GM12878 (cell line): ENCODE results near the gene ASB2. TPM values are rescaled to one million over a fixed set of nuclear protein-coding genes. Genes with fewer than 3 reads are reported as not detected.

Experiments used
- ATAC-seq: fragments of 200-7000 bp; cut with Tn5 transposase; 3 replicates; pipeline ENCODE4 v1.9.1; 2020; ENCODE audit warnings: mild to moderate bottlenecking, moderate library complexity
- BruUV-seq: library from RNA; stranded (reverse); fragments of 400-500 nt; replicated peaks from 2 replicates; lab custom pipeline; 2021; lab: Mats Ljungman, UMichigan
- CTCF ChIA-PET: fragments of 300-600 bp; sonication (Branson Sonifier 250); formaldehyde crosslinking; extraction: SDS; loops from one replicate; lab custom pipeline; 2021; ENCODE audit warnings: inconsistent platforms; lab: Yijun Ruan, JAX
- POLR2A ChIA-PET: fragments of 350-600 bp; formaldehyde crosslinking; extraction: SDS; loops from one replicate; lab custom pipeline; 2021; ENCODE audit warnings: inconsistent platforms; lab: Charles Lee
- RAD21 ChIA-PET: fragments of 300-600 bp; sonication (Branson Sonifier 250); formaldehyde crosslinking; loops from one replicate; lab custom pipeline; 2023; ENCODE audit warnings: antibody characterized with exemption; ENCODE audit not compliant: unreplicated experiment; lab: Charles Lee
- SMC1A ChIA-PET: fragments of 300-600 bp; sonication (Branson Sonifier 250); formaldehyde crosslinking; loops from one replicate; lab custom pipeline; 2023; ENCODE audit not compliant: unreplicated experiment, uncharacterized antibody; lab: Charles Lee
- DNase-seq: peaks from one replicate; pipeline ENCODE4 v3.0.0-alpha.2; 2011; ENCODE audit warnings: low read depth, low spot score
- FAIRE-seq: peaks from 3 replicates; lab custom pipeline; 2011; peaks lifted over from hg19 to GRCh38; lab: Jason Lieb, UNC
- H2AFZ ChIP-seq: 2 replicates; pipeline ENCODE4 v1.6.0; 2011; ENCODE audit warnings: low read depth, low read length, control low read depth; ENCODE audit not compliant: control insufficient read depth
- H3K27ac ChIP-seq: 2 replicates; pipeline ENCODE4 v1.5.1; 2011; ENCODE audit warnings: control low read depth; ENCODE audit not compliant: control insufficient read depth, insufficient read depth
- H3K27me3 ChIP-seq, 2 experiments: replicated peaks in 1 of 2; 2 replicates each; pipeline versions ENCODE4 v1.6.0 to v1.6.1; 2011; ENCODE audit warnings: low read length in 1 of 2; ENCODE audit not compliant: control insufficient read depth in 2 of 2, insufficient read depth in 2 of 2
- H3K36me3 ChIP-seq, 2 experiments: 2 replicates each; pipeline ENCODE4 v1.5.1; 2011; ENCODE audit warnings: low read length in 1 of 2; ENCODE audit not compliant: control insufficient read depth in 2 of 2, insufficient read depth in 2 of 2
- H3K4me1 ChIP-seq: 2 replicates; pipeline ENCODE4 v1.6.1; 2011; ENCODE audit warnings: mild to moderate bottlenecking, low read length, moderate library complexity, mixed read lengths; ENCODE audit not compliant: control insufficient read depth, insufficient read depth
- H3K4me2 ChIP-seq: 2 replicates; pipeline ENCODE4 v1.6.0; 2011; ENCODE audit warnings: control low read depth; ENCODE audit not compliant: control insufficient read depth, insufficient read depth
- H3K4me3 ChIP-seq: fragments of 200-600 bp; sonication (generic); 2 replicates; pipeline ENCODE4 v1.5.1; 2016
- H3K79me2 ChIP-seq: 2 replicates; pipeline ENCODE4 v1.6.0; 2011; ENCODE audit warnings: low read length; ENCODE audit not compliant: control insufficient read depth, insufficient read depth
- H3K9ac ChIP-seq: 2 replicates; pipeline ENCODE4 v1.8.0; 2011; ENCODE audit warnings: low read length, control low read depth, mixed read lengths; ENCODE audit not compliant: control insufficient read depth, insufficient read depth
- H3K9me3 ChIP-seq: replicated peaks from 3 replicates; pipeline ENCODE4 v1.5.1; 2011; ENCODE audit warnings: mild to moderate bottlenecking, low read length; ENCODE audit not compliant: control insufficient read depth, insufficient read depth
- H4K20me1 ChIP-seq: 2 replicates; pipeline ENCODE4 v1.6.0; 2011; ENCODE audit not compliant: control insufficient read depth, insufficient read depth
- BMI1 ChIP-seq: fragments of 450-650 bp; IDR thresholded peaks from 2 replicates; pipeline ENCODE4 v1.6.1; 2016; ENCODE audit warnings: mild to moderate bottlenecking, moderate library complexity, borderline replicate concordance
- CREB1 ChIP-seq: IDR thresholded peaks from 2 replicates; pipeline ENCODE4 v1.6.1; 2012; ENCODE audit warnings: low read depth, mild to moderate bottlenecking, inconsistent platforms
- GATAD2B ChIP-seq: fragments of 450-650 bp; conservative IDR thresholded peaks from 2 replicates; pipeline ENCODE4 v1.6.1; 2017; ENCODE audit warnings: low read depth, mild to moderate bottlenecking, moderate library complexity
- HCFC1 ChIP-seq: fragments of 150-350 bp; IDR thresholded peaks from 2 replicates; pipeline ENCODE4 v1.6.1; 2014; ENCODE audit warnings: low read length
- HDAC6 ChIP-seq: fragments of 200-600 bp; sonication (generic); IDR thresholded peaks from one replicate; pipeline ENCODE4 v1.8.0; 2017; ENCODE audit warnings: antibody characterized with exemption; ENCODE audit not compliant: unreplicated experiment
- JUND ChIP-seq: IDR thresholded peaks from 2 replicates; pipeline ENCODE4 v1.6.1; 2012; ENCODE audit warnings: low read depth, mild to moderate bottlenecking, low read length, improper control_type of control experiment, moderate library complexity
- KDM1A ChIP-seq: fragments of 200-600 bp; sonication (generic); IDR thresholded peaks from 2 replicates; pipeline ENCODE4 v1.6.1; 2016; ENCODE audit warnings: borderline replicate concordance
- LARP7 ChIP-seq: fragments of 450-650 bp; IDR thresholded peaks from 2 replicates; pipeline ENCODE4 v1.6.1; 2017; ENCODE audit warnings: mild to moderate bottlenecking
- MXI1 ChIP-seq: fragments of 150-350 bp; IDR thresholded peaks from 2 replicates; pipeline ENCODE4 v1.6.1; 2011; ENCODE audit warnings: low read depth, mild to moderate bottlenecking, inconsistent platforms, low read length, improper control_type of control experiment
- RAD21 ChIP-seq: IDR thresholded peaks from 2 replicates; pipeline ENCODE4 v1.6.1; 2011; ENCODE audit warnings: mild to moderate bottlenecking, low read depth, low read length, moderate library complexity; ENCODE audit not compliant: insufficient read depth
- SMAD1 ChIP-seq: fragments of 450-650 bp; IDR thresholded peaks from 2 replicates; pipeline ENCODE4 v1.6.1; 2018; ENCODE audit warnings: mild to moderate bottlenecking, low read depth; ENCODE audit not compliant: partially characterized antibody
- STAT3 ChIP-seq: IDR thresholded peaks from 2 replicates; pipeline ENCODE4 v1.6.1; 2011; ENCODE audit warnings: low read depth, low read length, improper control_type of control experiment
- TBL1XR1 ChIP-seq: IDR thresholded peaks from 2 replicates; pipeline ENCODE4 v1.6.1; 2012; ENCODE audit warnings: low read depth, low read length, improper control_type of control experiment
- YBX1 ChIP-seq: fragments of 450-650 bp; IDR thresholded peaks from 2 replicates; pipeline ENCODE4 v1.6.1; 2016; ENCODE audit warnings: antibody characterized with exemption
- YY1 ChIP-seq: IDR thresholded peaks from 2 replicates; pipeline ENCODE4 v1.6.1; 2011; ENCODE audit warnings: low read depth, mild to moderate bottlenecking, low read length
- ZBED1 ChIP-seq: IDR thresholded peaks from 2 replicates; pipeline ENCODE4 v1.6.1; 2016; ENCODE audit warnings: borderline replicate concordance
- ZNF24 ChIP-seq: fragments of 450-650 bp; IDR thresholded peaks from 2 replicates; pipeline ENCODE4 v1.6.1; 2017; ENCODE audit warnings: antibody characterized with exemption, mild to moderate bottlenecking
- WGBS: methylation state at CpG from one replicate; pipeline ENCODE4 v1.1.6; 2016; ENCODE audit warnings: low lambda C conversion rate; ENCODE audit not compliant: insufficient replicate concordance, insufficient coverage; ENCODE audit errors: missing lambda C conversion rate; 5-methylcytosine and 5-hydroxymethylcytosine counted together
- in situ Hi-C: fragments of 300-500 bp; cut with MboI; formaldehyde crosslinking; loops from 9 replicates; pipeline ENCODE4 v1.14.3; 2018; ENCODE audit warnings: mixed read lengths
- intact Hi-C: fragments of 100-400 bp; cut with micrococcal nuclease; formaldehyde crosslinking; loops from one replicate; pipeline ENCODE4 v1.14.2; 2022; ENCODE audit not compliant: unreplicated experiment
- polyA plus RNA-seq, 11 experiments: library from polyadenylated mRNA; depleted of rRNA in 4 of 11; unstranded in 6 of 11; stranded (reverse) in 5 of 11; fragments of >200 nt; fragmentation: Nextera tagmentation in 4 of 11; fragmentation: Illumina TruSeq in 1 of 11; extraction: Ambion mirVana in 4 of 11; extraction: Trizol in 1 of 11; gene quantifications; 1 replicate in 1 of 11; 2 replicates in 10 of 11; pipeline versions ENCODE4 v1.2.1 to v1.2.3, GENCODE V29; 2011 to 2016; ENCODE audit warnings: inconsistent platforms in 2 of 11, missing spikeins in 2 of 11, low read depth in 1 of 11
- total RNA-seq, 4 experiments: library from RNA; depleted of rRNA in 3 of 4; stranded (reverse); fragments of >200 nt in 3 of 4; fragmentation: Illumina TruSeq in 1 of 4; extraction: Trizol in 1 of 4; gene quantifications; 2 replicates each; pipeline versions ENCODE4 v1.2.1 to v1.2.3, GENCODE V29; 2013 to 2021
- TF ChIP-seq, protein P1 (sequence below): fragments of 450-650 bp; IDR thresholded peaks from 2 replicates; pipeline ENCODE4 v1.6.1; 2016; ENCODE audit warnings: mild to moderate bottlenecking
- TF ChIP-seq, protein P2 (sequence below): fragments of 450-650 bp; IDR thresholded peaks from 2 replicates; pipeline ENCODE4 v1.6.1; 2016; ENCODE audit warnings: mild to moderate bottlenecking

Gene ASB2
- total and polyA plus RNA-seq, 10 of the 15 experiments (the other 5 are each of a cell fraction or from before 2014, with no cell fraction given): 3.0 to 54.8 (median 33.5) TPM

DNA sequence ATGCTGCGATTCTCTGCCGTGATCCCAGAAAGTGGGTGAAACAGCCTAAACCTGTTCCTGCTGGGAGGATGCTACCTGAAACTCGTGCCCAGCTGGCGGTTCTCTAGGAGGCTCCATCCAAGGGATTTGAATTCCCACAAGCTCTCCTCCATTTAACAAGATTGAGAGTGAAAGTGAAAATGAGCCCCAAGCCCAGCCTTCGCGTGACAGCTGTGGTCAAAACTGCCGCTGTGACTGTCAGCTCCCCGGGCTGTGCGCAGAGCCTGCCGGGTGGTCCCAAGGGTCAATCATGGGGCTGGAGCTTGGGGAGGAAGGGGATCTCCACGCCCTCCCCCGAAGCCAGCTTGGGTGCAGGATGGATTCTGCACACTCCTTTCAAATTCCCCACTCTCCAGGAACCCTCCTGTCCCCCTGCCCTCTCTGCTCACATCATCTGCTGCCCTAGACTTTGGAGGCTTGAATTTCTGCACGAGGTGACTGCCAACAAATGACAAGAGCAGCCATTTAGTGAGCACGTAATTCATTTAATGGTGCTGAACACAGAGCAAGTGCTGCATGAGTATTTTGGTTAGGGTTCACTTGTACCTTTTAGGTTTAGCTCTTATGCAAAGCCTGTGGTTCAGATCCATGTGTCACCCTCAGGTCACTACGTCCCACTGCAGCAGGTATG, 5.3 kb downstream of the ASB2 start:
- no peaks in the 10 kb centered on the region for H3K27me3 ChIP-seq
- H3K4me3 ChIP-seq: peak overlapping the region; percentile 37; the same call in 1 of the 2 replicates
- RAD21 ChIA-PET: interaction anchor here (1.0 to 16.9 kb wide), 12 partner anchors 8 to 40 kb away, joined by 3 to 324 read pairs (median 7); partner anchors contain the start of gene CCDC197
- no peaks in the 10 kb centered on the region for H4K20me1 ChIP-seq
- no peak for DNase-seq
- no peaks in the 10 kb centered on the region for H3K36me3 ChIP-seq
- 2% methylated on average over 15 of the region's 15 CpGs for WGBS
- H2AFZ ChIP-seq: peak overlapping the region; percentile 52
- H3K9me3 ChIP-seq: no peaks in the 10 kb centered on the region; the same call in 1 of the 3 replicates
- CTCF ChIA-PET: interaction anchor here (0.6 to 20.8 kb wide), 16 partner anchors 8 to 165 kb away, joined by 3 to 399 read pairs (median 10); partner anchors contain the start of gene CCDC197
- intact Hi-C loops (loop anchor here (1.0 to 2.0 kb wide), 4 partner anchors 12 to 32 kb away; no protein-coding TSS in a partner anchor), in situ Hi-C loops (loop anchor here (10.0 to 25.0 kb wide), 3 partner anchors 1209 to 1691 kb away; partner anchors contain the start of gene SYNE3)
- H3K4me1 ChIP-seq: peaks cover 92% of the 10 kb centered on the region
- peak; percentile 63 for ATAC-seq
- POLR2A ChIA-PET: interaction anchor here (0.9 to 6.4 kb wide), 9 partner anchors 8 to 31 kb away, joined by 3 to 128 read pairs (median 4); partner anchors contain the start of gene CCDC197
- no peaks in the 10 kb centered on the region for H3K79me2 ChIP-seq
- H3K4me2 ChIP-seq: peak overlapping the region; percentile 91
- SMC1A ChIA-PET: interaction anchor here (0.6 to 20.2 kb wide), 10 partner anchors 10 to 1509 kb away, joined by 3 to 409 read pairs (median 14); partner anchors contain the start of gene CCDC197
- BruUV-seq: TSS peak; percentile 72
- H3K9ac ChIP-seq: peak overlapping the region; percentile 61
- FAIRE-seq: peak; percentile 66
- peak overlapping the region; percentile 85 for H3K27ac ChIP-seq
- TF ChIP-seq YBX1 (no peak), MXI1 (no peak; the same call in 1 of the 2 replicates), STAT3 (no peak), GATAD2B (peak; percentile 68), BMI1 (no peak), CREB1 (no peak), HDAC6 (no peak), TBL1XR1 (peak; percentile 29; the same call in 1 of the 2 replicates), SMAD1 (no peak), RAD21 (no peak), LARP7 (0 out of 2 replicates have a peak, but pooled peaks have one; percentile 34), YY1 (peak; percentile 45; the same call in 1 of the 2 replicates), KDM1A (no peak), JUND (no peak), ZNF24 (no peak), HCFC1 (no peak), ZBED1 (0 out of 2 replicates have a peak, but pooled peaks have one; percentile 14)
- TF ChIP-seq, protein P1, sequence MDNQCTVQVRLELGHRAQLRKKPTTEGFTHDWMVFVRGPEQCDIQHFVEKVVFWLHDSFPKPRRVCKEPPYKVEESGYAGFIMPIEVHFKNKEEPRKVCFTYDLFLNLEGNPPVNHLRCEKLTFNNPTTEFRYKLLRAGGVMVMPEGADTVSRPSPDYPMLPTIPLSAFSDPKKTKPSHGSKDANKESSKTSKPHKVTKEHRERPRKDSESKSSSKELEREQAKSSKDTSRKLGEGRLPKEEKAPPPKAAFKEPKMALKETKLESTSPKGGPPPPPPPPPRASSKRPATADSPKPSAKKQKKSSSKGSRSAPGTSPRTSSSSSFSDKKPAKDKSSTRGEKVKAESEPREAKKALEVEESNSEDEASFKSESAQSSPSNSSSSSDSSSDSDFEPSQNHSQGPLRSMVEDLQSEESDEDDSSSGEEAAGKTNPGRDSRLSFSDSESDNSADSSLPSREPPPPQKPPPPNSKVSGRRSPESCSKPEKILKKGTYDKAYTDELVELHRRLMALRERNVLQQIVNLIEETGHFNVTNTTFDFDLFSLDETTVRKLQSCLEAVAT: peak; percentile 71; the same call in 1 of the 2 replicates
- TF ChIP-seq, protein P2, sequence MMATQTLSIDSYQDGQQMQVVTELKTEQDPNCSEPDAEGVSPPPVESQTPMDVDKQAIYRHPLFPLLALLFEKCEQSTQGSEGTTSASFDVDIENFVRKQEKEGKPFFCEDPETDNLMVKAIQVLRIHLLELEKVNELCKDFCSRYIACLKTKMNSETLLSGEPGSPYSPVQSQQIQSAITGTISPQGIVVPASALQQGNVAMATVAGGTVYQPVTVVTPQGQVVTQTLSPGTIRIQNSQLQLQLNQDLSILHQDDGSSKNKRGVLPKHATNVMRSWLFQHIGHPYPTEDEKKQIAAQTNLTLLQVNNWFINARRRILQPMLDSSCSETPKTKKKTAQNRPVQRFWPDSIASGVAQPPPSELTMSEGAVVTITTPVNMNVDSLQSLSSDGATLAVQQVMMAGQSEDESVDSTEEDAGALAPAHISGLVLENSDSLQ: peak; percentile 91
